OCI-LY1 (cell line): Measurements from ENCODE around the gene RBM28.

Experiments
- H2AFZ ChIP-seq: fragments of 200-600 bp; sonication (generic), shearing (Covaris generic); 2 replicates; pipeline ENCODE4 v1.6.0; 2014; ENCODE audit warnings: antibody characterized with exemption, mild to moderate bottlenecking, low read length
- H3F3A ChIP-seq: fragments of 200-600 bp; sonication (generic), shearing (Covaris generic); 2 replicates; pipeline ENCODE4 v1.6.0; 2014; ENCODE audit warnings: mild to moderate bottlenecking, antibody characterized with exemption, low read length, moderate library complexity; ENCODE audit not compliant: insufficient read depth
- H3K27ac ChIP-seq: fragments of 200-600 bp; sonication (generic); 2 replicates; pipeline ENCODE4 v1.5.1; 2014; ENCODE audit warnings: low read length, mixed run types, mild to moderate bottlenecking, low read depth; ENCODE audit not compliant: poor library complexity, severe bottlenecking
- H3K27me3 ChIP-seq: fragments of 200-600 bp; sonication (generic); 2 replicates; pipeline ENCODE4 v1.6.0; 2014; ENCODE audit warnings: antibody characterized with exemption, mild to moderate bottlenecking, low read length, moderate library complexity; ENCODE audit not compliant: insufficient read depth
- H3K36me3 ChIP-seq: fragments of 200-600 bp; sonication (generic); 2 replicates; pipeline ENCODE4 v1.6.1; 2014; ENCODE audit warnings: mild to moderate bottlenecking, antibody characterized with exemption, low read length, moderate library complexity, mixed read lengths; ENCODE audit not compliant: insufficient read depth
- H3K4me1 ChIP-seq: fragments of 200-600 bp; sonication (generic); 2 replicates; pipeline ENCODE4 v1.5.1; 2014; ENCODE audit warnings: mild to moderate bottlenecking, low read length, moderate library complexity; ENCODE audit not compliant: insufficient read depth, severe bottlenecking
- H3K4me2 ChIP-seq: fragments of 200-600 bp; sonication (generic), shearing (Covaris generic); 2 replicates; pipeline ENCODE4 v1.6.1; 2014; ENCODE audit warnings: low read length
- H3K4me3 ChIP-seq: fragments of 200-600 bp; sonication (generic); 2 replicates; pipeline ENCODE4 v1.5.1; 2014; ENCODE audit warnings: low read length, low read depth, mild to moderate bottlenecking, mixed read lengths; ENCODE audit not compliant: poor library complexity, severe bottlenecking
- H3K79me2 ChIP-seq: fragments of 200-600 bp; shearing (Covaris generic); 2 replicates; pipeline ENCODE4 v1.6.1; 2016; ENCODE audit warnings: mixed run types, low read length, mixed read lengths; ENCODE audit not compliant: insufficient read depth
- H3K9ac ChIP-seq: fragments of 200-600 bp; sonication (generic), shearing (Covaris generic); 2 replicates; pipeline ENCODE4 v1.6.1; 2014; ENCODE audit warnings: mild to moderate bottlenecking, low read length, mixed read lengths
- H3K9me2 ChIP-seq: fragments of 200-600 bp; sonication (generic), shearing (Covaris generic); 2 replicates; pipeline ENCODE4 v1.6.1; 2014; ENCODE audit warnings: low read depth, mild to moderate bottlenecking, low read length, mixed read lengths
- H3K9me3 ChIP-seq: fragments of 200-600 bp; shearing (Covaris generic); 2 replicates; pipeline ENCODE4 v1.6.1; 2014; ENCODE audit warnings: low read length, mixed read lengths
- H4K20me1 ChIP-seq: fragments of 200-600 bp; sonication (generic), shearing (Covaris generic); 2 replicates; pipeline ENCODE4 v1.6.0; 2016; ENCODE audit warnings: mild to moderate bottlenecking, low read length; ENCODE audit not compliant: insufficient read depth
- CTCF ChIP-seq: fragments of 200-600 bp; sonication (generic), shearing (Covaris generic); IDR thresholded peaks from 2 replicates; pipeline ENCODE4 v1.5.1; 2017; ENCODE audit warnings: mild to moderate bottlenecking, antibody characterized with exemption, low read length, moderate library complexity, mixed read lengths
- EZH2 ChIP-seq: fragments of 200-600 bp; sonication (generic), shearing (Covaris generic); IDR thresholded peaks from 2 replicates; pipeline ENCODE4 v1.8.0; 2017; ENCODE audit warnings: borderline replicate concordance, mixed run types, mild to moderate bottlenecking, antibody characterized with exemption, low read length, moderate library complexity, mixed read lengths

Gene RBM28

GRCh38 chr7:128263420-128263819 lies 80.3 kb downstream of the RBM28 start:
- H2AFZ ChIP-seq: no peak overlapping the region

GRCh38 chr7:128262273-128263028 lies 81.3 kb downstream of the RBM28 start:
- Histone ChIP-seq H3K9me2 (no peaks in the 10 kb centered on the region), H3K4me1 (no peaks in the 10 kb centered on the region), H3K9ac (no peak overlapping the region), H3K27me3 (peaks cover 6% of the 10 kb centered on the region; the same call in 1 of the 2 replicates), H3K4me3 (no peak overlapping the region), H2AFZ (no peak overlapping the region), H3K36me3 (no peaks in the 10 kb centered on the region), H3K4me2 (no peak overlapping the region), H3K9me3 (no peaks in the 10 kb centered on the region), H3F3A (no peaks in the 10 kb centered on the region), H3K79me2 (no peaks in the 10 kb centered on the region), H3K27ac (no peak overlapping the region), H4K20me1 (no peaks in the 10 kb centered on the region)
- no peak for TF ChIP-seq EZH2
- TF ChIP-seq CTCF: no peak

More at GRCh38 chr7:128263420-128263819, 80.3 kb downstream of the RBM28 start:
- no peaks in the 10 kb centered on the region for H3K79me2 ChIP-seq
- no peaks in the 10 kb centered on the region for H3K4me1 ChIP-seq
- H3K9me3 ChIP-seq: no peaks in the 10 kb centered on the region
- TF ChIP-seq EZH2 (no peak), CTCF (no peak)
- H3K36me3 ChIP-seq: no peaks in the 10 kb centered on the region
- no peak overlapping the region for H3K27ac ChIP-seq
- no peaks in the 10 kb centered on the region for H3F3A ChIP-seq
- H3K4me3 ChIP-seq: no peak overlapping the region
- peaks cover 6% of the 10 kb centered on the region; the same call in 1 of the 2 replicates for H3K27me3 ChIP-seq
- no peaks in the 10 kb centered on the region for H3K9me2 ChIP-seq
- no peak overlapping the region for H3K4me2 ChIP-seq
- H4K20me1 ChIP-seq: no peaks in the 10 kb centered on the region
- no peak overlapping the region for H3K9ac ChIP-seq

GRCh38 chr7:128260069-128260795 lies 83.5 kb downstream of the RBM28 start:
- H3K4me2 ChIP-seq: no peak overlapping the region
- no peak overlapping the region for H2AFZ ChIP-seq
- no peaks in the 10 kb centered on the region for H3F3A ChIP-seq
- no peak overlapping the region for H3K4me3 ChIP-seq
- peaks cover 11% of the 10 kb centered on the region; the same call in 1 of the 2 replicates for H3K27me3 ChIP-seq
- no peaks in the 10 kb centered on the region for H3K36me3 ChIP-seq
- no peaks in the 10 kb centered on the region for H3K4me1 ChIP-seq
- H3K27ac ChIP-seq: no peak overlapping the region
- H4K20me1 ChIP-seq: no peaks in the 10 kb centered on the region
- H3K9ac ChIP-seq: no peak overlapping the region
- H3K9me3 ChIP-seq: no peaks in the 10 kb centered on the region
- TF ChIP-seq EZH2: no peak
- TF ChIP-seq CTCF: no peak
- no peaks in the 10 kb centered on the region for H3K79me2 ChIP-seq
- no peaks in the 10 kb centered on the region for H3K9me2 ChIP-seq
